Brain microvascular endothelial cell (primary cell): Measurements from ENCODE around the gene CACNA2D3.

ENCODE experiments used
- DNase-seq: peaks from one replicate; pipeline ENCODE4 v3.0.0-alpha.2; 2020
- H3K27ac ChIP-seq: fragments of 250-450 bp; sonication (Bioruptor Pico); 2 replicates; pipeline ENCODE4 v1.5.1; 2020; ENCODE audit warnings: mild to moderate bottlenecking, moderate library complexity
- H3K27me3 ChIP-seq: fragments of 250-450 bp; sonication (Bioruptor Pico); replicated peaks from 2 replicates; pipeline ENCODE4 v1.5.1; 2020; ENCODE audit warnings: mild to moderate bottlenecking
- H3K36me3 ChIP-seq: fragments of 250-450 bp; sonication (Bioruptor Pico); replicated peaks from 2 replicates; pipeline ENCODE4 v1.5.1; 2020; ENCODE audit warnings: mild to moderate bottlenecking
- H3K4me3 ChIP-seq: 2 replicates; pipeline ENCODE4 v1.5.1; 2011; ENCODE audit warnings: low read depth, mild to moderate bottlenecking, control low read depth, low read length, moderate library complexity
- in situ Hi-C: cut with HindIII; loops from 2 replicates; pipeline ENCODE4 v1.10.0; 2017; ENCODE audit warnings: low sequenced_read_pairs, low pct_ligation_motif_present
- TF ChIP-seq, protein P1 (sequence below): IDR thresholded peaks from 2 replicates; pipeline ENCODE4 v1.5.1; 2011; ENCODE audit warnings: low read depth, mild to moderate bottlenecking, moderate library complexity, low read length, control low read depth, inconsistent platforms; ENCODE audit errors: missing control alignments

Gene CACNA2D3

DNA sequence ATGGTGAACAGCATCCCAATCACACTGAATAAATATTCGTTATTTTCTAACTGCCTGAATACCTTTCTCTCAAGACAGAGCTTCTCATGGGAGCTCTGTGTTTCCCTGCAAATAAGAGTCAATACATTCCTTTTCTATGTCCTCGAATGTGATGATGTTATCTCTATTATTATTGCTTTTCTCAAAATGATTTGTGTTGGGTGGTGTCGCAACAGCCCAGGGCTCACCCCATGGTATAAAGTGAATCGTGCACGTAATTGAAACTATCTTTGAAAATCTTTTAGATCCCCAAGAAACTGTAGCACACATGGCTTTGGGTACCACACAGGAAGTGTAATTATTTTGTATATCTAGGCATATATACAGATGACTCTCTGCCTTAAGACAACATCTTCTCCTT, 996.1 kb downstream of the CACNA2D3 start:
- in situ Hi-C loops: no loop called here
- DNase-seq: no peak
- TF ChIP-seq, protein P1, sequence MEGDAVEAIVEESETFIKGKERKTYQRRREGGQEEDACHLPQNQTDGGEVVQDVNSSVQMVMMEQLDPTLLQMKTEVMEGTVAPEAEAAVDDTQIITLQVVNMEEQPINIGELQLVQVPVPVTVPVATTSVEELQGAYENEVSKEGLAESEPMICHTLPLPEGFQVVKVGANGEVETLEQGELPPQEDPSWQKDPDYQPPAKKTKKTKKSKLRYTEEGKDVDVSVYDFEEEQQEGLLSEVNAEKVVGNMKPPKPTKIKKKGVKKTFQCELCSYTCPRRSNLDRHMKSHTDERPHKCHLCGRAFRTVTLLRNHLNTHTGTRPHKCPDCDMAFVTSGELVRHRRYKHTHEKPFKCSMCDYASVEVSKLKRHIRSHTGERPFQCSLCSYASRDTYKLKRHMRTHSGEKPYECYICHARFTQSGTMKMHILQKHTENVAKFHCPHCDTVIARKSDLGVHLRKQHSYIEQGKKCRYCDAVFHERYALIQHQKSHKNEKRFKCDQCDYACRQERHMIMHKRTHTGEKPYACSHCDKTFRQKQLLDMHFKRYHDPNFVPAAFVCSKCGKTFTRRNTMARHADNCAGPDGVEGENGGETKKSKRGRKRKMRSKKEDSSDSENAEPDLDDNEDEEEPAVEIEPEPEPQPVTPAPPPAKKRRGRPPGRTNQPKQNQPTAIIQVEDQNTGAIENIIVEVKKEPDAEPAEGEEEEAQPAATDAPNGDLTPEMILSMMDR: no peak
- Histone ChIP-seq H3K36me3 (no peaks in the 10 kb centered on the region), H3K4me3 (no peak overlapping the region), H3K27me3 (no peaks in the 10 kb centered on the region), H3K27ac (no peak overlapping the region)

DNA sequence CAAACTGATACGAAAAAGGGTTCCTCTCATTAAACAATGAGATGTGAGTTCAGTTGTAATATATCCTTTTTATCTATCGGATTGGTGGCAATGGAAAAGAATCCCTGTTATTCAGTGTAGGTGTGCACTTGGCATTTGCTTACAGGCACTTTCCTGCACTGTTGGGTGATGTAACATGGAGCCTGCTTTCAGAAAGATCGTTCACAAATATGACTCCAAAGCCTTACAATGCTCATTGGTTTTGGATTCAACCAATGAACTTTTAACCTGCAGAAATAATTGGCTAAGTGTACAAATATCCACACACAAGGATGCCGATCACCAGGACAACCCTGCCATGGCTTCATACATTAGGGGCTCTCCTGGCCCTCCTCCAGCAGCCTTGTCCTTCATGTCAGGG, 996.9 kb downstream of the CACNA2D3 start:
- no peak for DNase-seq
- Histone ChIP-seq H3K4me3 (no peak overlapping the region), H3K27ac (no peak overlapping the region), H3K27me3 (no peaks in the 10 kb centered on the region), H3K36me3 (no peaks in the 10 kb centered on the region)
- in situ Hi-C loops: no loop called here
- TF ChIP-seq, protein P1: no peak

DNA sequence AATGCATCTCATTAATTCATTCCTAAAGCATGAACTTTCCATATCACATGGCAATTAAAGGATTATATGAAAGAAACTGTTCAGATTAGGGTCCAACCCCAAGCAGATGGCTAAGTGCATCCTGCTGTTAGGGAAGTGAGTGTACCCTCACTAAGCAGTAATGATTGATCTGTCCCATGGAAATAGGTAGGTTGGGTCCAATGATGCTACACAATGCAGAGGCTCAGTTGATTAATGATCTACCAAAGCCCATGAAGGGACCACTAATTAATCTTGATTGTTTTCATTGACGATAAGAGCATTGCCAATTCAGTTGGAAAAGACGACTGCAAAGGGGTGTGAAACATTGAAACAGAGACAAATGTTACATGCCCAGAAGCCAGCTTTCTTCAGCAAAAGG, 1000.0 kb downstream of the CACNA2D3 start:
- TF ChIP-seq, protein P1: no peak
- no peak for DNase-seq
- Histone ChIP-seq H3K4me3 (no peak overlapping the region), H3K36me3 (no peaks in the 10 kb centered on the region), H3K27me3 (no peaks in the 10 kb centered on the region), H3K27ac (no peak overlapping the region)
- in situ Hi-C loops: no loop called here
